Liver (tissue), 3 donors: ENCODE results near the gene CMC1.

Source experiments
- CTCF ChIP-seq: fragments of 150-350 bp; IDR thresholded peaks from 2 replicates; pipeline ENCODE4 v1.5.1; 2017; ENCODE audit warnings: improper control_type of control experiment, low read depth, low read length; ENCODE audit not compliant: missing input control
- EGR1 ChIP-seq, 2 donors: IDR thresholded peaks; 2 replicates each; pipeline ENCODE4 v1.6.1; 2016 to 2018; ENCODE audit warnings: antibody characterized with exemption in 2 of 2, low read depth in 2 of 2
- FOXA1 ChIP-seq: IDR thresholded peaks from 2 replicates; pipeline ENCODE4 v1.6.1; 2016; ENCODE audit warnings: antibody characterized with exemption
- FOXA2 ChIP-seq: IDR thresholded peaks from 2 replicates; pipeline ENCODE4 v1.6.1; 2016; ENCODE audit warnings: antibody characterized with exemption
- GABPA ChIP-seq, 2 donors: IDR thresholded peaks in 1 of 2; conservative IDR thresholded peaks in 1 of 2; 2 replicates each; pipeline ENCODE4 v1.6.1; 2016; ENCODE audit warnings: antibody characterized with exemption in 2 of 2, mild to moderate bottlenecking in 1 of 2, moderate library complexity in 1 of 2
- HNF4A ChIP-seq, 2 donors: conservative IDR thresholded peaks; 2 replicates each; pipeline ENCODE4 v1.6.1; 2016; ENCODE audit warnings: antibody characterized with exemption in 2 of 2, mild to moderate bottlenecking in 2 of 2
- JUND ChIP-seq, 2 donors: IDR thresholded peaks; 2 replicates each; pipeline ENCODE4 v1.6.1; 2016; ENCODE audit warnings: antibody characterized with exemption in 2 of 2
- MAX ChIP-seq: IDR thresholded peaks from 2 replicates; pipeline ENCODE4 v1.6.1; 2016; ENCODE audit warnings: antibody characterized with exemption
- REST ChIP-seq: IDR thresholded peaks from 2 replicates; pipeline ENCODE4 v1.6.1; 2016; ENCODE audit warnings: antibody characterized with exemption, mild to moderate bottlenecking
- SP1 ChIP-seq: IDR thresholded peaks from 2 replicates; pipeline ENCODE4 v1.6.1; 2018; ENCODE audit warnings: antibody characterized with exemption, mild to moderate bottlenecking
- TAF1 ChIP-seq: conservative IDR thresholded peaks from 2 replicates; pipeline ENCODE4 v1.6.1; 2016; ENCODE audit warnings: antibody characterized with exemption, mild to moderate bottlenecking
- ZBTB33 ChIP-seq: IDR thresholded peaks from 2 replicates; pipeline ENCODE4 v1.6.1; 2016; ENCODE audit warnings: antibody characterized with exemption
- donor health status: healthy.
- donor health status: healthy.

- no peak for TF ChIP-seq REST
- TF ChIP-seq SP1, result no peak
- TF ChIP-seq CTCF, result no peak
- TF ChIP-seq ZBTB33, result no peak
- no peak for TF ChIP-seq FOXA1
- no peak for TF ChIP-seq HNF4A (conservative IDR thresholded peaks at IDR 0.05)
- TF ChIP-seq GABPA (IDR thresholded peaks at IDR 0.05 in 1 of 2, conservative IDR thresholded peaks at IDR 0.05 in 1 of 2), result no peak
- TF ChIP-seq TAF1, result no peak
- TF ChIP-seq MAX, result no peak
- no peak for TF ChIP-seq EGR1 (IDR thresholded peaks at IDR 0.05; ENCODE audit: low read depth in 2 of 2)
- no peak for TF ChIP-seq JUND (IDR thresholded peaks at IDR 0.05)
- TF ChIP-seq FOXA2, result no peak
Measured at GRCh38 chr3:28294667-28295413, 53.4 kb downstream of the CMC1 start.
